T-helper 17 cell (primary cell): ENCODE data around the gene ZNF444. TPM values are rescaled to one million over a fixed set of nuclear protein-coding genes. Genes with fewer than 3 reads are reported as not detected.
A peak's percentile ranks its signal among the peaks of the same experiment; 100 is the strongest.
"Not testable (repeated sequence)": the region's sequence is repeated elsewhere in the genome, so short reads cannot be mapped to it uniquely, and the experiment has no call there.

Experiments
- ATAC-seq: fragments of 150-1000 bp; cut with Tn5 transposase; 2 replicates; pipeline ENCODE4 v1.10.0; 2021; ENCODE audit warnings: mild to moderate bottlenecking, moderate library complexity
- DNase-seq, 3 donors: peaks; one replicate each; pipeline versions ENCODE4 v3.0.0 to v3.0.0-alpha.2; 2020 to 2021
- H3K9me3 ChIP-seq: one replicate; pipeline ENCODE4 v1.7.0; 2013; ENCODE audit warnings: low read length, mild to moderate bottlenecking; ENCODE audit not compliant: control insufficient read depth, poor library complexity, severe bottlenecking
- H3K27ac Mint-ChIP-seq: one replicate; pipeline ENCODE4 v1.8.0; 2022; ENCODE audit warnings: mild to moderate bottlenecking, moderate library complexity, mixed read lengths
- H3K27me3 Mint-ChIP-seq: one replicate; pipeline ENCODE4 v1.8.0; 2022; ENCODE audit warnings: mixed read lengths
- H3K36me3 Mint-ChIP-seq: one replicate; pipeline ENCODE4 v1.8.0; 2022; ENCODE audit warnings: low read depth, mixed read lengths
- H3K4me1 Mint-ChIP-seq: one replicate; pipeline ENCODE4 v1.8.0; 2022; ENCODE audit warnings: mild to moderate bottlenecking, mixed read lengths
- H3K4me3 Mint-ChIP-seq: one replicate; pipeline ENCODE4 v1.8.0; 2022; ENCODE audit warnings: mild to moderate bottlenecking, moderate library complexity, mixed read lengths
- total RNA-seq, 4 donors: library from RNA in 2 of 4; stranded (reverse) in 2 of 4; gene quantifications; one replicate each; pipeline ENCODE4 v1.2.3 and lab custom pipeline; 2022 to 2026

ZNF444 gene
- total RNA-seq, 2 donors from 2014 or later = 12.3 to 16.7 TPM

GRCh38 chr19:56101746-56102535 is 39.1 kb upstream of the ZNF444 start:
- H3K9me3 ChIP-seq = no peaks in the 10 kb centered on the region
- ATAC-seq = no peak
- Mint-ChIP-seq H3K4me1 (peaks cover 16% of the 10 kb centered on the region), H3K27me3 (no peaks in the 10 kb centered on the region), H3K27ac (no peak overlapping the region), H3K36me3 (no peaks in the 10 kb centered on the region), H3K4me3 (no peak overlapping the region)
- DNase-seq = no peak

- ATAC-seq = no peak
- no peak for DNase-seq
- Mint-ChIP-seq H3K27ac (no peak overlapping the region), H3K36me3 (no peaks in the 10 kb centered on the region), H3K4me3 (no peak overlapping the region), H3K27me3 (no peaks in the 10 kb centered on the region), H3K4me1 (peaks cover 21% of the 10 kb centered on the region)
- H3K9me3 ChIP-seq = no peaks in the 10 kb centered on the region
Observed at GRCh38 chr19:56103027-56103614, 38.0 kb upstream of the ZNF444 start.

GRCh38 chr19:56104423-56104822 is 36.7 kb upstream of the ZNF444 start:
- ATAC-seq = no peak
- Mint-ChIP-seq H3K27ac (no peak overlapping the region), H3K27me3 (no peaks in the 10 kb centered on the region), H3K4me1 (peaks cover 24% of the 10 kb centered on the region), H3K4me3 (no peak overlapping the region), H3K36me3 (no peaks in the 10 kb centered on the region)
- no peak for DNase-seq
- no peaks in the 10 kb centered on the region for H3K9me3 ChIP-seq

- Mint-ChIP-seq H3K27me3 (no peaks in the 10 kb centered on the region), H3K4me1 (peaks cover 24% of the 10 kb centered on the region), H3K36me3 (no peaks in the 10 kb centered on the region), H3K27ac (peak overlapping the region; percentile 24), H3K4me3 (peak overlapping the region; percentile 28)
- no peaks in the 10 kb centered on the region for H3K9me3 ChIP-seq
- DNase-seq (peak in 1 of 3 donors; percentile 35), ATAC-seq (peak; percentile 78)
Observed at GRCh38 chr19:56105090-56105701, 35.9 kb upstream of the ZNF444 start.

GRCh38 chr19:56105831-56106396 is 35.2 kb upstream of the ZNF444 start:
- ATAC-seq, DNase-seq, H3K36me3 Mint-ChIP-seq, H3K9me3 ChIP-seq, H3K27me3 Mint-ChIP-seq: not testable (repeated sequence)
- peak overlapping the region; percentile 24 for H3K27ac Mint-ChIP-seq
- peak overlapping the region; percentile 57 for H3K4me3 Mint-ChIP-seq
- H3K4me1 Mint-ChIP-seq = peaks cover 24% of the 10 kb centered on the region

- H3K36me3 Mint-ChIP-seq = no peaks in the 10 kb centered on the region
- H3K4me1 Mint-ChIP-seq = peaks cover 24% of the 10 kb centered on the region
- H3K4me3 Mint-ChIP-seq = no peak overlapping the region
- H3K27me3 Mint-ChIP-seq = no peaks in the 10 kb centered on the region
- no peaks in the 10 kb centered on the region for H3K9me3 ChIP-seq
- no peak for ATAC-seq
- H3K27ac Mint-ChIP-seq = no peak overlapping the region
- no peak for DNase-seq
Observed at GRCh38 chr19:56106397-56106849, 34.7 kb upstream of the ZNF444 start.

- Mint-ChIP-seq H3K27me3 (no peaks in the 10 kb centered on the region), H3K36me3 (no peaks in the 10 kb centered on the region), H3K4me1 (peaks cover 25% of the 10 kb centered on the region), H3K4me3 (peak overlapping the region; percentile 45), H3K27ac (peak overlapping the region; percentile 65)
- ATAC-seq = no peak
- no peak for DNase-seq
- H3K9me3 ChIP-seq = no peaks in the 10 kb centered on the region
Observed at GRCh38 chr19:56106993-56107392, 34.1 kb upstream of the ZNF444 start.

- no peak for DNase-seq
- Mint-ChIP-seq H3K27ac (peak overlapping the region; percentile 65), H3K4me1 (peaks cover 29% of the 10 kb centered on the region), H3K36me3 (no peaks in the 10 kb centered on the region), H3K4me3 (no peak overlapping the region), H3K27me3 (no peaks in the 10 kb centered on the region)
- ATAC-seq = no peak
- no peaks in the 10 kb centered on the region for H3K9me3 ChIP-seq
Observed at GRCh38 chr19:56107626-56108351, 33.3 kb upstream of the ZNF444 start.

GRCh38 chr19:56108447-56109195 is 32.5 kb upstream of the ZNF444 start:
- DNase-seq (no peak), ATAC-seq (no peak)
- no peaks in the 10 kb centered on the region for H3K9me3 ChIP-seq
- Mint-ChIP-seq H3K27ac (peak overlapping the region; percentile 47), H3K4me3 (no peak overlapping the region), H3K27me3 (no peaks in the 10 kb centered on the region), H3K36me3 (no peaks in the 10 kb centered on the region), H3K4me1 (peaks cover 34% of the 10 kb centered on the region)

GRCh38 chr19:56109226-56109625 is 31.9 kb upstream of the ZNF444 start:
- H3K4me1 Mint-ChIP-seq = peaks cover 34% of the 10 kb centered on the region
- H3K9me3 ChIP-seq = no peaks in the 10 kb centered on the region
- ATAC-seq (no peak), DNase-seq (no peak)
- no peaks in the 10 kb centered on the region for H3K36me3 Mint-ChIP-seq
- H3K27ac Mint-ChIP-seq = no peak overlapping the region
- H3K4me3 Mint-ChIP-seq = no peak overlapping the region
- no peaks in the 10 kb centered on the region for H3K27me3 Mint-ChIP-seq

- H3K4me3 Mint-ChIP-seq = no peak overlapping the region
- peaks cover 37% of the 10 kb centered on the region for H3K4me1 Mint-ChIP-seq
- no peaks in the 10 kb centered on the region for H3K27me3 Mint-ChIP-seq
- DNase-seq (no peak), ATAC-seq (no peak)
- H3K36me3 Mint-ChIP-seq = no peaks in the 10 kb centered on the region
- no peak overlapping the region for H3K27ac Mint-ChIP-seq
- H3K9me3 ChIP-seq = no peaks in the 10 kb centered on the region
Observed at GRCh38 chr19:56110515-56111448, 30.3 kb upstream of the ZNF444 start.
